ENCODE data around the gene GJB2. TPM values are rescaled to one million over a fixed set of nuclear protein-coding genes. Genes with fewer than 3 reads are reported as not detected.

The GJB2 gene
- total and polyA plus RNA-seq, 10 donors, result 0.14 to 0.77 (median 0.23) TPM; not detected in 4

- TF ChIP-seq CTCF (IDR thresholded peaks at IDR 0.05 in 8 of 11, conservative IDR thresholded peaks at IDR 0.05 in 3 of 11) (peak in 1 of 11 experiments; percentile 21), POLR2AphosphoS5 (IDR thresholded peaks at IDR 0.05) (no peak), POLR2A (IDR thresholded peaks at IDR 0.05) (no peak)
- WGBS, 5 donors, result 1 to 11% (median 2%) methylated on average over 15 to 85 of the region's 85 CpGs
- Histone ChIP-seq H3K4me1 (peaks cover 9 to 29% (median 18%) of the 10 kb centered on the region in 6 donors), H3K36me3 (no peaks in the 10 kb centered on the region), H3K27me3 (replicated peaks in 1 of 7) (peaks cover 0 to 71% (median 43%) of the 10 kb centered on the region in 7 donors), H3K4me3 (peak within 1 kb of the TSS in 7 of 8 donors; percentile 23 to 67 (median 39)), H3K9me3 (no peaks in the 10 kb centered on the region), H3K27ac (peak within 1 kb of the TSS in 1 of 8 donors; percentile 46)
- no peak for DNase-seq
- intact Hi-C loops (cut with DNase I; ENCODE audit: low total_unique reads), result no loop called here
Measured at GRCh38 chr13:20231839-20232555, 39.3 kb upstream of the GJB2 start, which contains the start of gene GJB6. Gene GJB6 (minus strand): TSS chr13:20232319. CDS start chr13:20223480, 8,839 bp downstream.

- intact Hi-C loops (cut with DNase I; ENCODE audit: low total_unique reads), result no loop called here
- TF ChIP-seq CTCF (IDR thresholded peaks at IDR 0.05 in 8 of 11, conservative IDR thresholded peaks at IDR 0.05 in 3 of 11), result no peak
- TF ChIP-seq POLR2AphosphoS5 (IDR thresholded peaks at IDR 0.05), result no peak
- no peak for TF ChIP-seq POLR2A (IDR thresholded peaks at IDR 0.05)
- Histone ChIP-seq H3K4me1 (peaks cover 9 to 29% (median 18%) of the 10 kb centered on the region in 6 donors), H3K36me3 (no peaks in the 10 kb centered on the region), H3K27me3 (replicated peaks in 1 of 7) (peaks cover 0 to 79% (median 43%) of the 10 kb centered on the region in 7 donors), H3K4me3 (peak overlapping the region in 6 of 8 donors; percentile 23 to 67 (median 40)), H3K27ac (peak overlapping the region in 1 of 8 donors; percentile 46), H3K9me3 (no peaks in the 10 kb centered on the region)
- WGBS, 5 donors, result 13 to 22% (median 16%) methylated on average over 30 of the region's 30 CpGs
- DNase-seq, result no peak
Measured at GRCh38 chr13:20230913-20231838, 38.4 kb upstream of the GJB2 start.

GRCh38 chr13:20227730-20228129, 35.0 kb upstream of the GJB2 start:
- Histone ChIP-seq H3K9me3 (no peaks in the 10 kb centered on the region), H3K36me3 (no peaks in the 10 kb centered on the region), H3K4me3 (no peak overlapping the region), H3K4me1 (peaks cover 9 to 27% (median 17%) of the 10 kb centered on the region in 6 donors), H3K27me3 (replicated peaks in 1 of 7) (peaks cover 0 to 82% (median 35%) of the 10 kb centered on the region in 7 donors), H3K27ac (no peak overlapping the region)
- WGBS, 5 donors, result 47 to 61% (median 58%) methylated on average over 5 to 6 of the region's 6 CpGs
- TF ChIP-seq CTCF (IDR thresholded peaks at IDR 0.05 in 8 of 11, conservative IDR thresholded peaks at IDR 0.05 in 3 of 11) (no peak), POLR2A (IDR thresholded peaks at IDR 0.05) (no peak), POLR2AphosphoS5 (IDR thresholded peaks at IDR 0.05) (no peak)
- intact Hi-C loops (cut with DNase I; ENCODE audit: low total_unique reads), result no loop called here
- DNase-seq, result no peak
